OCI-LY3 (cell line): ENCODE data around the gene CAVIN3.

Source experiments
- EZH2phosphoT487 ChIP-seq: fragments of 200-600 bp; shearing (Covaris generic); IDR thresholded peaks from 2 replicates; pipeline ENCODE4 v1.6.1; 2018; ENCODE audit warnings: antibody characterized with exemption, mixed run types, low read depth
- TF ChIP-seq, protein P1 (sequence below): fragments of 200-600, 300-600 bp; sonication (generic); IDR thresholded peaks from 2 replicates; pipeline ENCODE4 v1.5.1; 2014; ENCODE audit warnings: antibody characterized with exemption, low read length, low read depth

DNA sequence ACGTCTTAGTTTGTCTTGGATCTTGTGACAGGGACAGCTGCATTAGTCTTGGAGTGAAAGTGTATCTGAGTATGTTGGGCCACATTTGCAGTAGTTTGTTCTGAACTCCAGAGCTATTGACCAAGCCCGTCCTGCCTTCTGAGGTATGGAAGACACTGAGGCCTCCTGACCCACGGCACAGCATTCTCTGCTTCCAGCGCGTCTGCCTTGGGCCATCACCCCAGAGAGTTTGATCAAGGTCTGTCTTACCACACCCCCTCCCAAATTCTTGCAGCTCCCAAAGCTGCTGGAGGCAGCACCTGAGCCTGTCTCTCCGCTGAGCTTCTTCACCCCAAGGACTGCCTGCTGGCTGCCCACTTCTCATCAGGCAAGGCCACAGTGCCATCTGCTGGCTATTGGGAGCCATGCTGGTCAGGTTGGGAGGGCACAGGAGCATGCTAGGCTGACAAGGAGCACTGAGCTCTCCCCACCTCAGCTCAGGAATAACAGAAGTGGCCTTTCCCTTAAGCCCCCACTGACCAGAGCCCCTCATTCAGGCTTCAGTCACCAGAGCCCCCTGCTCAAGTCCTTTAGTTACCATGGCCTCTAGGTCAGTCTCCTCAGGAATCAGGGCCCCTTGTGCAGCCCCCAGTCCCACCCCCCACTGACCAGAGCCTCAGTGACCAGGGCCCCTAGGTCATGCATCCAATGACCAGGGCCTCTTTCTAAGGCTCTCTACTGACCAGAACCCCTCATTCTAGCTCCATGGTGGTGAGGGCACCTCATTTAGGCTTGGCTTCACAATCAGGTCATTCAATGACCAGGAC, 42.8 kb upstream of the CAVIN3 start:
- TF ChIP-seq, protein P1, sequence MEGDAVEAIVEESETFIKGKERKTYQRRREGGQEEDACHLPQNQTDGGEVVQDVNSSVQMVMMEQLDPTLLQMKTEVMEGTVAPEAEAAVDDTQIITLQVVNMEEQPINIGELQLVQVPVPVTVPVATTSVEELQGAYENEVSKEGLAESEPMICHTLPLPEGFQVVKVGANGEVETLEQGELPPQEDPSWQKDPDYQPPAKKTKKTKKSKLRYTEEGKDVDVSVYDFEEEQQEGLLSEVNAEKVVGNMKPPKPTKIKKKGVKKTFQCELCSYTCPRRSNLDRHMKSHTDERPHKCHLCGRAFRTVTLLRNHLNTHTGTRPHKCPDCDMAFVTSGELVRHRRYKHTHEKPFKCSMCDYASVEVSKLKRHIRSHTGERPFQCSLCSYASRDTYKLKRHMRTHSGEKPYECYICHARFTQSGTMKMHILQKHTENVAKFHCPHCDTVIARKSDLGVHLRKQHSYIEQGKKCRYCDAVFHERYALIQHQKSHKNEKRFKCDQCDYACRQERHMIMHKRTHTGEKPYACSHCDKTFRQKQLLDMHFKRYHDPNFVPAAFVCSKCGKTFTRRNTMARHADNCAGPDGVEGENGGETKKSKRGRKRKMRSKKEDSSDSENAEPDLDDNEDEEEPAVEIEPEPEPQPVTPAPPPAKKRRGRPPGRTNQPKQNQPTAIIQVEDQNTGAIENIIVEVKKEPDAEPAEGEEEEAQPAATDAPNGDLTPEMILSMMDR: peak; percentile 85
- TF ChIP-seq EZH2phosphoT487: no peak
